MM.1S (cell line): Measurements from ENCODE around the gene F5.

Source experiments
- CTCF ChIP-seq: fragments of 300-600 bp; sonication (generic); IDR thresholded peaks from 2 replicates; pipeline ENCODE4 v1.5.1; 2016; ENCODE audit warnings: antibody characterized with exemption, low read length, mixed read lengths
- EZH2 ChIP-seq: fragments of 300-600 bp; sonication (generic); optimal IDR thresholded peaks from 2 replicates; pipeline ENCODE3; 2017; ENCODE audit warnings: low read depth, mild to moderate bottlenecking, antibody characterized with exemption, low read length, mixed read lengths

GRCh38 chr1:169595764-169596711 lies 9.8 kb upstream of the F5 start:
- TF ChIP-seq CTCF = no peak
- TF ChIP-seq EZH2 = no peak
